Mesenteric fat pad (tissue), 1 donor: ENCODE results near the gene MGST3. TPM values are rescaled to one million over a fixed set of nuclear protein-coding genes. Genes with fewer than 3 reads are reported as not detected.
"Not testable (repeated sequence)": the region's sequence is repeated elsewhere in the genome, so short reads cannot be mapped to it uniquely, and the experiment has no call there.

Experiments used
- DNase-seq: peaks from one replicate; pipeline ENCODE4 v3.0.0-alpha.2; 2020; ENCODE audit warnings: low spot score
- total RNA-seq: library from RNA; stranded (reverse); fragmentation: NEBNext Ultra II Directional; extraction: Animal tissue kit (Norgen Biotek cat#: 25700); gene quantifications from one replicate; pipeline ENCODE4 v1.2.1, GENCODE V29; 2021
- donor health status: DM: yes; HTN: yes; CAD: no.

MGST3 gene
- total RNA-seq, 1 donor from 2014 or later = 418 TPM

GRCh38 chr1:165696625-165697100 is 65.6 kb downstream of the MGST3 start:
- DNase-seq = no peak

DNA sequence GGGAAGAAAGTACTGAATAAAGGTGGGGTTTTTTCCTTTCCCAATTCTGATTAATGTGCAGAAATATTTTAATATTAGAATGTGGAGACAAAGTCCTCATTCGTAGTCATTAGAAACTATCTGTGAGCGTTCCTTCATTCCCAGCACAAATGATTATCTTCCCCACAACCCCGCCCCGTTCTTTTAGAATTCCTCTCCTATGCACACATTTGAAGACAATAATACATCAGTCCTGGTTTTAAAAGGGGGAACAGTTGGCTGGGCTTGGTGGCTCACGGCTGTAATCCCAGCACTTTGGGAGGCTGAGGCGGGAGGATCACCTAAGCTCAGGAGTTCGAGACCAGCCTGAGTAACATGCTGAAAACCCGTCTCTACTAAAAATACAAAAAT is 66.5 kb downstream of the MGST3 start:
- DNase-seq = no peak

DNA sequence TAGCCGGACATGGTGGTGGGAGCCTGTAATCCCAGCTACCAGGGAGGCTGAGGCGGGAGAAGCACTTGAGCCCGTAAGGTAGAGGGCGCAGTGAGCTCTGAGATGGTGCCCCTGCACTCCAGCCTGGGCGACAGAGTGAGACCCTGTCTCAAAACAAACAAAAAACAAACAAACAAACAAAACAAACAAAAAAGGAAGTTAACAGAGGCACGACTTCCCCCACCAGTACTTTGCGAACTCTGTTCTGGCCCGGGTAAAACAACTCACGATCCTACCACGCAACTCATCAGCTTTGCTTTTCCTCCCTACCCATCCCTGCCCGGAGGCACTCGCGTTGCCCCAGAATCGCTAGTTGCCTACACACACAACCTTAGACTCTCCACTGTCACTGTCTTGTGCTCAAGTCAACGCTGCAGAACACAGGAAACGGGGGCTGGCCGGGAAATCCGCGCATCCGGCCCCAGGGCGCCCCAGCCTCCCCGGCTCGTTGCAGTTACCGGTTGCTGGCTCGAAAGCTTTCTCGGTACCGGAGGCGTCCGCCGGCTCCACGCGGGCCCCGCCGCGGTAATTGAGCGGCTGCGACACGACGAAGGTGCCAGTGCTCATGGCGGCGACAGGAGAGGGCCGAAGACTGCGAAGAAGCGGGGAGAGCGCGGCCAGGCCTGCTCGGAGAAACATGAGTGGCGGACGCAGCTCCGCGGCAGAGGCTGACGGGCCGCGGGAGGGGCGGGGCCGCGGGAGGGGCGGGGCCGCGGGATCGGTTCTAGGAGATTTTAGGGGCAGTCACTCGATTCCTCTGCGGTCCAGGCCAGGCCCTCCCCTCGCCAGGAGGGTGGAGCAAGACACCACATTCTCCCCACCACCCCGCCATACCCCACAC is 67.1 kb downstream of the MGST3 start, which contains the start of gene ALDH9A1:
Gene ALDH9A1, minus strand, starts transcription at position 682 of the 880 bp plus-strand sequence. Its CDS starts 4 bp downstream, at position 678.
- DNase-seq = peak; percentile 96

- no peak for DNase-seq
Observed at GRCh38 chr1:165698761-165699052, 67.7 kb downstream of the MGST3 start.

DNA sequence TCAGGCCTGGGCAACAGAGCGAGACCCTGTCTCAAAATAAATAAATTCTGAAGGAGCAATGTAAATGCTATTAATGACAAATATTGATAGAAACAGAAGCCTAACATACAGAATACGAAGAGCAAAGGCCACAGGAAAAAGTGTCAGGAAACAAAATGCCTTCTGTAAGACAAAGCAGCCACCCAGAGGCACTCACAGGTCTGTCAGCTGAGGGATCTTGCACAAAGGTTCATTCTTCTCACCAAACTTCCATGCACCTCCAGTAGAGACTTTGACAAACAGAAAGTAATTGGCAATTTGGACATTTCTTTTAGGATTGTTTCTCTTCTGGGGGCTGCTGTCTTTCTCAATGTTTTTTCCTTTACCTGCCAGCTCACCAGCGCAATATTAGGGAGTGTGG is 68.5 kb downstream of the MGST3 start:
- no peak for DNase-seq

GRCh38 chr1:165701922-165702321 is 70.9 kb downstream of the MGST3 start:
- DNase-seq = not testable (repeated sequence)

GRCh38 chr1:165703648-165704047 is 72.6 kb downstream of the MGST3 start:
- DNase-seq = no peak

Other genes with a start within 250 kb of the MGST3 start
- 1.4 TPM for gene RXRG, start 186.1 kb upstream of the MGST3 start, total RNA-seq
- not detected for gene LRRC52, start 87.2 kb upstream of the MGST3 start, total RNA-seq
- gene ALDH9A1, start 67.3 kb downstream of the MGST3 start, total RNA-seq = 119 TPM
- gene TMCO1, start 137.6 kb downstream of the MGST3 start, total RNA-seq = 78.2 TPM
- gene UCK2, start 196.4 kb downstream of the MGST3 start, total RNA-seq = 25.6 TPM